UCSD-AML1 (cell line): ENCODE data around the gene CNIH3.

Source experiments
- DNase-seq: peaks from one replicate; lab custom pipeline; 2025; ENCODE audit not compliant: unreplicated experiment; lab: John Stamatoyannopoulos, UW

Gene CNIH3

GRCh38 chr1:224613486-224613885 is 2.6 kb upstream of the CNIH3 start:
- no peak for DNase-seq

GRCh38 chr1:224616756-224617409 is 766 bp downstream of the CNIH3 start:
- no peak for DNase-seq

GRCh38 chr1:224617410-224618355 is 1.6 kb downstream of the CNIH3 start:
- DNase-seq = peak; percentile 41

GRCh38 chr1:224619209-224619608 is 3.1 kb downstream of the CNIH3 start:
- DNase-seq = no peak

- no peak for DNase-seq
Measured at GRCh38 chr1:224620105-224620504, 4.0 kb downstream of the CNIH3 start.

- DNase-seq = no peak
Measured at GRCh38 chr1:224621813-224622682, 5.9 kb downstream of the CNIH3 start.

- no peak for DNase-seq
Measured at GRCh38 chr1:224622831-224623230, 6.7 kb downstream of the CNIH3 start.

GRCh38 chr1:224623310-224623714 is 7.2 kb downstream of the CNIH3 start:
- DNase-seq = no peak

- peak; percentile 86 for DNase-seq
Measured at GRCh38 chr1:224623743-224624333, 7.7 kb downstream of the CNIH3 start.

- DNase-seq = no peak
Measured at GRCh38 chr1:224624432-224624831, 8.3 kb downstream of the CNIH3 start.

- no peak for DNase-seq
Measured at GRCh38 chr1:224626042-224626441, 9.9 kb downstream of the CNIH3 start.

- DNase-seq = no peak
Measured at GRCh38 chr1:224629965-224630364, 13.8 kb downstream of the CNIH3 start.

- no peak for DNase-seq
Measured at GRCh38 chr1:224631462-224632115, 15.5 kb downstream of the CNIH3 start.

GRCh38 chr1:224632381-224632871 is 16.3 kb downstream of the CNIH3 start:
- DNase-seq = no peak

- no peak for DNase-seq
Measured at GRCh38 chr1:224632921-224633321, 16.8 kb downstream of the CNIH3 start.

GRCh38 chr1:224635356-224635755 is 19.2 kb downstream of the CNIH3 start:
- no peak for DNase-seq

GRCh38 chr1:224637515-224637914 is 21.4 kb downstream of the CNIH3 start:
- no peak for DNase-seq

- no peak for DNase-seq
Measured at GRCh38 chr1:224637936-224638335, 21.8 kb downstream of the CNIH3 start.

GRCh38 chr1:224639426-224639975 is 23.4 kb downstream of the CNIH3 start:
- no peak for DNase-seq

GRCh38 chr1:224640018-224640417 is 23.9 kb downstream of the CNIH3 start:
- DNase-seq = no peak
